Hepatic stellate cell (primary cell): ENCODE results near the gene SCTR.

Source experiments
- DNase-seq: peaks from one replicate; pipeline ENCODE4 v3.0.0; 2011; ENCODE audit warnings: low spot score

SCTR gene

GRCh38 chr2:119523952-119524694 lies at the start of gene SCTR:
SCTR (minus strand) TSS chr2:119524483; CDS start chr2:119524226, 257 bp downstream.
- no peak for DNase-seq

GRCh38 chr2:119567292-119567691 lies 43.0 kb upstream of the SCTR start:
- DNase-seq, result no peak

DNA sequence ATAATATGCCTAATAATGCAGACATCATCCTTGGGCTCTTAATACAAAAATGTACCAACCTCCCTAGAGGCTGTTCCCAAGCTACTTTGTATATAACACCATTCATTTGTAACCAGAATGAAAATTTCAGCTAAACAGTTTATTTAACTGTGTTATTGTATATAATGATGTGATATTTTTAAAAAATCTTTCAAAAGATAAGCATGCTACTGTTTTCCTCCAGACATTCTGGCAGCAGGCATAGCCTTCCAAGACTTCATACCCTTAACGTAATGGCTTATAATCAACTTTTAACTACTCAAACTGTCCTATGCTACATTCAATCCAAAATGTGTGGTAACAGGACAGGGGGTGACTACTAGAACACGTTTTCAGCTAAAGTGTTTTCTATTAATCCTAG lies 41.2 kb upstream of the SCTR start:
- DNase-seq, result no peak

DNA sequence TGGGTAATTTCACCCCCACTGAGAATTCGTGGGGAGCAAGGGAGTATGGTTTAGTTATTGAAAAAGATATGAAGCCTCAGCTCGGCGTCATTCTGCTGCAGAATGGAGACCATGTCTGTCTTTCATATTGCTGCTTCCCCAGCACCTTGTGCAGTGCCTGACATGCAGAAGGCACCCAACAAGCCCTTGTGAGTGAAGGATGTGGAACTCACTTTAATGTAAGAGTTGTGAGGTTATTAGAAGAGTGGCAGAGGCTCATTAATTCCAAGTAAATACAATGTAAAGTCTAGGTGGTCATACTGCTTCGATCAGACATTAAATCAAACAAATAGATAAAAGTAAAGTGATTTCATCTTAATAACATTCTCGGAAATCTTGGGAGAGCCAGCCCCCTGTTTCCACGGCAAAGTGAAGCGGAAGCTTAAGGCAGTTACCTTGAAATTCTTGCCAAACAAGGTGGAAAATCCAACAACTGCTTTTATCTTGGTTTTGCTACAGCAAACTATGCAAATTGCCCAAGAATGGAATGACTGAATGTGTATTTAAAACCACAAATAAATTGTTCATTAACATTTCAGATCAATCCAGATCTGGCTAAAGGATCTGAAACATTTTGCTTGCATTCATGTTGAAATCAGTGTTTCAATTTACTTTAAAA lies 29.5 kb upstream of the SCTR start:
- DNase-seq, result no peak

DNA sequence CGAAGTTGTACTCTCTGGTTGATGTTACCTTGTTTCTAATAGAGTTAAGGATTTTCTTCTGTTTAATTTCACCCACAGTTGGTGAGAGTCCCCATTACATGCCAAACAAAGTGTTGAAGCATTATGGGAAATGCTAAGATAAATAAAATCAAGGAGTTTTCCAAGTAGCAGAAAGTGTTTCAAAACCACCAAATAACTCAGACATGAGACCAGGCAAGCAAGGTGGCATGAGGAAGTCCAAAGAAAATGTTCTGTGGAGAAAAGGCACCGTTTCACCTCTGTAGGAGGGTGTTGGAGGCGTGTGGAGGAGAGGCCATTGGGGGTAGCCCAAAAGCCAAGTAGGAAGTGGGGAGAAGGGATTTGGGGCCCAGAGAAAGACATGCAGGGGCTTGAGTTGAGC lies 28.6 kb upstream of the SCTR start:
- no peak for DNase-seq

DNA sequence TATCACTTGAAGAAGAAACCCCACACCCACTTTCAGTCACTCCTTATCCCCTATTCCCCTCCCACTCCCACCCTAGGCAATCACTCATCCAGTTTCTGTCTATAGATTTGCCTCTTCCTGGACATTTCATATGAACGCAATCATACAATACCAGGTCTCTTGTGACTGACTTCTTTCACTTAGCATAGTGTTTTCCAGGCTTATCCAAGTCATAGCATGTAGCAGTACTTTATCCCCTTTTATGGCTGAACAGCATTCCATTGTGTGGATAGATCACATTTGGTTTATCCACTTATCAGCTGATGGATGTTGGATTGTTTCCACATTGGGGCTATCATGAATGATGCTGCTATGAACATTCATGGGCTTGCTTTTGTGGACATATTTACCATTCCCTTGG lies 26.6 kb upstream of the SCTR start:
- no peak for DNase-seq

- no peak for DNase-seq
These were observed 26.1 kb upstream of the SCTR start for GRCh38 chr2:119550346-119550745.

DNA sequence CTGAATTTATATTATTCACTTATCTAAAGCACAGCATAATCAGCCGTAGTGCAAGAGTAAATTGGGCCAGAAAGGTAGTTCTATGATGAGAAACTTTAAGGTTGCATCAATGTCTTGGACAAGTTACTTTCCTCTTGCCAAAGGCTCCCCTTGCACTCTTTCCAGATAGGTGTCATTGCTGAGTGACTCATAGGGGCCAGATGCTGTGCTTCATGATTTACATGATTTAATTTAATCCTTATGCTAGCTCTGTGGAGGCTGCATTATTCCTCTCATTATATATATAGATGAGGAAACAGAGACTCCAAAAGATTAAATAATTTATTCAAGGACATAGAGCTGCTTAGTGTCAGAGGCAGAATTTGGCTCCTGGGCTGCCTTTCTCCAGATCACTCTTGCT lies 25.0 kb upstream of the SCTR start:
- DNase-seq, result no peak

DNA sequence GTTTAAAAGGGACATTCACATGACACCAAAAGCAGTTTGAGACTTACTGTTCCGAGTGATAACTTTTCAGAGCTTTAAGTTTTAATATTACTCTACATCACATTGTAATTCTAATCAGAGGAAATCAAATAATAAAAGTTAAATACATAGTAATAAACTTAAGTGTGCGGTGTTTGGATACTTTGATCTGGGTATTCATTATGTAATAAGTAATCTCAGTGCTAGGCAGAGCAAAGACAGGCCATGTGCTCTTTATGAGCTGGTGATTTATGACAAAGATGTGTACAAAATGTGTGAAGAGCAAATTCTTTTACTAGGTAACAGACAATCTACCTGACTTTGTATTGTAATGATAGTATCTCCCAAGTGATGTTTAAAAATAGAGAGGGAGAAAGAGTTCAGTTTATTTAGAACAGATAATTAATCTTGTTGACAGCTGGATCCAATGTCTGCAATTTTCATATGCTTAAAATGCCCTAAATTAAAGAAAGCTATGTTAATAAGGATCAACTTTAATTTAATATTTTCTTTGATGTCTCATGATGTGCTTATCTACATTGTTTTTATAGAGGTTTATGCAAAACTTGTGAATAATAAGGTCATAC lies 24.3 kb upstream of the SCTR start:
- no peak for DNase-seq

DNA sequence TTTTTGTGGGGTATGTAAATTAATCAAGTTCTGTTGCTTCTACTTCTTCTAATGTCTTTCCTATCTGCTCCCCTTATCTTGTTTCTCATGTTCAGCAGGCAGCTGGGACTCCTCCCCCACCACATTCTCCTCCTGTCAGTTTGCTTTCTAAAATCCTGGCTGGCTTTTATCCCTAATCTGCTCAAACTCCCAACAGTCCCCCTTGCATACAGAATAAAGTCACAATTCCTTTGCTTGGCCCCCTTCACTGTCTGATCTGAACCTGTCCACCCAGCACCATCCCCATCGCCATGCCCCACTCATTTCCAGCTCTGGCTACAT lies 22.1 kb upstream of the SCTR start:
- no peak for DNase-seq

DNA sequence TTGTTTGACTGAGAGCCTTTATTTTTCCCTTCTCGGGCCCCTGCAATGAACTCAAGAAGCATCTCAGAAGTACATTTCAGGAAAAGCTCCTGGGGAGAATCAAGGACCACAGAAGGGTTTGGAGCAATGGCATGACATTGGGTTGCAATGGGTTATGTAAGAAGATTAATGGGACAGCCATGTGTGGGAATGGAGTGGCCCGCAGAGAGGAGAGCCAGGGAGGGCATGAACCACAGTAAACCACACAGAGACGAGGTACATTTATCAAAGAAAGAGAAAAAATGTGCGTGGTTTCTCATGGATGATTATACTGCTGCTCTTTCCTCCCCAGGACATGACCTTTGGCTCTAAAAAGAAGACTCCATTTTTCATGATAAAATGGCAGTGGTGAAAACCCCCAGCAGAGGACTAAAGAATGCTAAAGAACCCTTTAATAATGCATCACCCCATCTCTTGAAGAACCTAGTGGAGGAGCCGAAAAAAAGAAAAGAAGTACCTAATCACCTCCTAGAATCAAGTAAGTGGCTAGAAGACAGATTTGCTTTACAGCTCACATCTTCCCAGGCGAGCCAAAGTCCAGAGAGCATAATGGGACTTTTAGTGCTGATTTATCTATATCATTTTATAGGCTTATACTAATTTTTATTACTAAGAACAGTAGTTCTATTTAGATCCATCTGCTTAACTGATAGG lies 21.6 kb upstream of the SCTR start:
- DNase-seq, result no peak

- DNase-seq, result no peak
These were observed 20.7 kb upstream of the SCTR start for GRCh38 chr2:119544939-119545475.

DNA sequence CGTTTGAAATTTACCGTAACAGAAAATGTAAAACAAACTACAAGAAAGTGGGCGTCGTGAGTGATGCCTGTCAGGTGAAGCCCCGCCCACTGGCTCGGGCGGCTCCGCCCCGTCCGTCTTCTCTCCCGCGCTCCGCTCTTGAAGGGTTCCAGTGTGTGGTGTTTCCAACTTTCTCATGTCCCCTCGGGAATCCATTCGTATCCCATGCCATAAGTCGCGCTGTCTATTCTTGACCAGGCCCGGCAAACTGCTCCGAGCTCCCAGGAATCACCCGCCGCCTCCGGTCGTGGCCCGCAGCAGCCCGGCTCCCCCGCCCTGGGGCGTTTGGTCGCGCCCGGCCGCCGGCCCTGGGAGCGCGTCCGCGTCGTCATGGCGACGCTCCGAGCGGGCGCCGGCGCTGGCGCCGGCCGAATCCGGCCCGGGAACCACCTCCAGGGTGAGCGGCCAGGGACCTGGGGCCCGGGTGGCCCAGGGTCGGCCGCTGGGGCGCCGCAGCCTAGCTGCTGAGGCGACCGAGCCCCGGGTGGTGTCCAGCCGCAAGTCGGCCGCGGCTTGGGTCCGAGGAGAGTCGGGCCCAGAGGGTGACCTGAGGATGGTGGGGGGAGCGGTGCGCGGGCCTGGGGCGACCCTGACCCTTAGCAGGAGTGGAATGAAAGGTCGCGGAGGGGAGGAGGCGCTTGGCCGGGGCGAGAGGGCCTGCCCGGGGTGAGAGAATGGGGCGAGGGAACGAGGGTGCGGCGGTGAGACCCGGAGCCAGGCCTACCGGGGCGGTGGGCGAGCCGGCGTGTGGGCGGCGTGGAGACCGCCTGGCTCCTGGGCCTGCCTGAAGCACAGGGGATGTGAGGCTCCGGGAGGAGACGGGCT lies 20.0 kb upstream of the SCTR start, which contains the start of gene CFAP221:
Gene CFAP221, plus strand, starts transcription at position 375 of the 864 bp plus-strand sequence. CDS start 1,683 bp downstream, outside the sequence.
- DNase-seq, result peak; percentile 57

DNA sequence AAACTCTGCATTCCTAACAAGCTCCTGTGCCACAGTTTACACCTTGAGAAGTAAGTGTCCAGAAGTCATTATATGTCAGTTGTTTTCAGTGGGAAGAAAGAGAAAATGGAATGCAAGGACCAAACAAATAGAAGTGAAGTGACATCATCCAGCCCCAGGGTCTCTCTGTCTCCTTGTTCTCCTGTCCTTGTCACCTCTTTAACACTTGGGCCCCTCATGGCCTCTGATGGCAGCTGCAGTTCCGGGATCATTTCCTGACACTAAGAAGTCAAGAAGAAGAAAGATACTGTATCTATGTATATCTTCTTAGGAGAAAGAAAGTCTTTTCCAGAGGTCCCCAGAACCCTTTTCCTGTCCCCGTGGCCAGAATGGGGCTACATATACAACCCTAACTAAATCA lies 17.2 kb upstream of the SCTR start:
- DNase-seq, result no peak

- DNase-seq, result no peak
These were observed 13.5 kb upstream of the SCTR start for GRCh38 chr2:119537792-119538191.

- no peak for DNase-seq
These were observed 12.4 kb upstream of the SCTR start for GRCh38 chr2:119536707-119537106.

GRCh38 chr2:119536211-119536610 lies 11.9 kb upstream of the SCTR start:
- DNase-seq, result no peak

DNA sequence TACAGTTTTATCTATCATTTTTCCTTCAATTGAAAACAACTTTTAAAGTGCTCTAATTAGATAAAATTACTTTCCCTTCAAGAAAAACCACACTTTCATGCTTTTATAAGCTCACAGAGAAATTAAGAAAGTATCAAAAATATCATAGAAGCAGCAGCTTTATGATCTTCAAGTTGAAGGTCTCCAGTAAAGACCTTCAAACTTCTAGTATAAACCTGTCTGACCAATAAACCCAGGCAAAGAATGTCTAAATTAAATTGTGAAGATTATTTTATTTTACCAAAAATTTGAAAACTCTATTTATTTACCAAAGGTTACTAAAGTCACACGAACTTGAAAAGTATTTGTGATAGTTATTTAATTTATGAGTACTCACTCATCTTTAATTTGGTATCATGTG lies 9.3 kb upstream of the SCTR start:
- no peak for DNase-seq

GRCh38 chr2:119531292-119531691 lies 7.0 kb upstream of the SCTR start:
- no peak for DNase-seq

DNA sequence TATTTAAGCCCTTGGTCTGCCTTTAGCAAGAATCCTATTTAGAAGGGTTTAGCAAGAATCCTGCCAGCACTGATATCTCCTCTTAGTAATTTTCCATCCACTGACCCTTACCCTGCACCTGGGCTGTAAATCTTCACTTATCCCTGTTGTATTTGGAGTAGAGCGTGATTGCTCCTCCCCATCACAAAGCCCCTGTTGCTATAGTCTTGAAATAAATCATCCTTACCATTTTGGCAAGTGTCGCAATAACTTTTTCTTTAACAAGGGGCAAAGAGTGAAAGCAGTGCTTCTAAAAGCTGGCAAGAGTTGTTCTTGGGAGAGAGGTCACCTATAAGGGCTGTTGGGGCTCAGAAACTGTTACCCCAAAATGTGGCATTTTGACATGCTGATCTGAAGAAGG lies 3.7 kb upstream of the SCTR start:
- no peak for DNase-seq

GRCh38 chr2:119525614-119526013 lies 1.3 kb upstream of the SCTR start:
- no peak for DNase-seq
